Neutrophil (primary cell): Measurements from ENCODE around the gene HSF4.

ENCODE experiments used
- H3K27ac ChIP-seq: fragments of 200-600 bp; sonication (generic); 2 replicates; pipeline ENCODE4 v1.5.1; 2016; ENCODE audit warnings: mild to moderate bottlenecking, moderate library complexity
- H3K27me3 ChIP-seq: fragments of 200-600 bp; sonication (generic); 2 replicates; pipeline ENCODE4 v1.6.0; 2016; ENCODE audit warnings: mild to moderate bottlenecking
- H3K36me3 ChIP-seq: fragments of 200-600 bp; sonication (generic); 2 replicates; pipeline ENCODE4 v1.5.1; 2017
- H3K4me1 ChIP-seq, 2 experiments: fragments of 200-600 bp in 1 of 2; sonication (generic) in 1 of 2; 1 replicate in 1 of 2; 2 replicates in 1 of 2; pipeline versions ENCODE4 v1.5.1 to v1.6.1; 2013 to 2016; ENCODE audit warnings: low read depth in 1 of 2, low read length in 1 of 2, mild to moderate bottlenecking in 1 of 2, moderate library complexity in 1 of 2; ENCODE audit not compliant: control insufficient read depth in 1 of 2, insufficient read depth in 1 of 2
- H3K4me3 ChIP-seq, 2 experiments: fragments of 200-600 bp in 1 of 2; sonication (generic) in 1 of 2; 1 replicate in 1 of 2; 2 replicates in 1 of 2; pipeline ENCODE4 v1.5.1; 2013 to 2016; ENCODE audit warnings: low read depth in 1 of 2, low read length in 1 of 2, mild to moderate bottlenecking in 1 of 2, moderate library complexity in 1 of 2
- H3K9me3 ChIP-seq: fragments of 200-600 bp; sonication (generic); 2 replicates; pipeline ENCODE4 v1.5.1; 2016
- CTCF ChIP-seq: fragments of 200-600 bp; sonication (generic); IDR thresholded peaks from 2 replicates; pipeline ENCODE4 v1.5.1; 2016; ENCODE audit warnings: antibody characterized with exemption

Gene HSF4

GRCh38 chr16:67183627-67184452 lies 19.3 kb downstream of the HSF4 start, which contains the start of gene MATCAP1:
Gene MATCAP1 (minus strand): TSS chr16:67183963. CDS start chr16:67180610, 3,353 bp downstream.
- Histone ChIP-seq H3K27me3 (peaks cover 39% of the 10 kb centered on the region), H3K4me1 (peaks cover 26 to 30% of the 10 kb centered on the region in 2 experiments)
- TF ChIP-seq CTCF = no peak

GRCh38 chr16:67184453-67184994 lies 20.0 kb downstream of the HSF4 start:
- Histone ChIP-seq H3K27ac (peak overlapping the region; percentile 85), H3K4me1 (peaks cover 26 to 30% of the 10 kb centered on the region in 2 experiments), H3K9me3 (no peaks in the 10 kb centered on the region), H3K4me3 (peak overlapping the region; percentile 85 to 100), H3K27me3 (peaks cover 32% of the 10 kb centered on the region), H3K36me3 (no peaks in the 10 kb centered on the region)
- TF ChIP-seq CTCF = no peak

More at GRCh38 chr16:67183627-67184452, 19.3 kb downstream of the HSF4 start, which contains the start of gene MATCAP1:
- H3K9me3 ChIP-seq = no peaks in the 10 kb centered on the region
- peak within 1 kb of the TSS; percentile 85 to 100 for H3K4me3 ChIP-seq
- H3K36me3 ChIP-seq = no peaks in the 10 kb centered on the region
- H3K27ac ChIP-seq = peak within 1 kb of the TSS; percentile 85

GRCh38 chr16:67184995-67185650 lies 20.6 kb downstream of the HSF4 start:
- H3K27me3 ChIP-seq = peaks cover 30% of the 10 kb centered on the region
- no peaks in the 10 kb centered on the region for H3K36me3 ChIP-seq
- H3K4me3 ChIP-seq = peak overlapping the region; percentile 85 to 100
- peak; percentile 61 for TF ChIP-seq CTCF
- H3K9me3 ChIP-seq = no peaks in the 10 kb centered on the region
- H3K4me1 ChIP-seq = peaks cover 26 to 30% of the 10 kb centered on the region in 2 experiments
- peak overlapping the region; percentile 50 for H3K27ac ChIP-seq

- Histone ChIP-seq H3K27ac (peak overlapping the region; percentile 50), H3K9me3 (no peaks in the 10 kb centered on the region), H3K36me3 (no peaks in the 10 kb centered on the region), H3K4me3 (peak overlapping the region; percentile 85 to 100), H3K27me3 (peaks cover 30% of the 10 kb centered on the region), H3K4me1 (peaks cover 26 to 30% of the 10 kb centered on the region in 2 experiments)
- no peak for TF ChIP-seq CTCF
These were observed 21.1 kb downstream of the HSF4 start for GRCh38 chr16:67185651-67186134.

GRCh38 chr16:67186550-67186950 lies 22.0 kb downstream of the HSF4 start:
- Histone ChIP-seq H3K4me1 (peaks cover 29 to 32% of the 10 kb centered on the region in 2 experiments), H3K36me3 (no peaks in the 10 kb centered on the region), H3K27me3 (peaks cover 30% of the 10 kb centered on the region), H3K4me3 (no peak overlapping the region), H3K27ac (no peak overlapping the region), H3K9me3 (no peaks in the 10 kb centered on the region)
- TF ChIP-seq CTCF = no peak
